Bone marrow (tissue), 2 donors: Measurements from ENCODE around the gene PGBD5.

Experiments used
- DNase-seq, 2 donors: peaks; one replicate each; lab custom pipeline; 2025; lab: John Stamatoyannopoulos, UW

Gene PGBD5

GRCh38 chr1:230300322-230301301 is 125.5 kb downstream of the PGBD5 start:
- no peak for DNase-seq

- DNase-seq = no peak
Observed at GRCh38 chr1:230299191-230300006, 126.7 kb downstream of the PGBD5 start.

GRCh38 chr1:230295367-230295766 is 130.8 kb downstream of the PGBD5 start:
- no peak for DNase-seq

GRCh38 chr1:230293390-230293700 is 132.8 kb downstream of the PGBD5 start:
- no peak for DNase-seq

GRCh38 chr1:230292689-230293389 is 133.3 kb downstream of the PGBD5 start:
- DNase-seq = no peak

- peak in 1 of 2 donors; percentile 62 for DNase-seq
Observed at GRCh38 chr1:230291731-230292620, 134.2 kb downstream of the PGBD5 start.

GRCh38 chr1:230289350-230289644 is 136.8 kb downstream of the PGBD5 start:
- DNase-seq = no peak

GRCh38 chr1:230288641-230289349 is 137.3 kb downstream of the PGBD5 start:
- no peak for DNase-seq

- no peak for DNase-seq
Observed at GRCh38 chr1:230287674-230288315, 138.3 kb downstream of the PGBD5 start.

- no peak for DNase-seq
Observed at GRCh38 chr1:230286890-230287269, 139.3 kb downstream of the PGBD5 start.

- DNase-seq = no peak
Observed at GRCh38 chr1:230286166-230286889, 139.8 kb downstream of the PGBD5 start.

- DNase-seq = no peak
Observed at GRCh38 chr1:230285351-230285750, 140.8 kb downstream of the PGBD5 start.

- DNase-seq = no peak
Observed at GRCh38 chr1:230284891-230285290, 141.2 kb downstream of the PGBD5 start.

GRCh38 chr1:230283678-230284077 is 142.5 kb downstream of the PGBD5 start:
- no peak for DNase-seq

GRCh38 chr1:230282157-230282556 is 144.0 kb downstream of the PGBD5 start:
- DNase-seq = no peak

GRCh38 chr1:230281556-230281955 is 144.6 kb downstream of the PGBD5 start:
- no peak for DNase-seq

- DNase-seq = no peak
Observed at GRCh38 chr1:230280906-230281413, 145.2 kb downstream of the PGBD5 start.

- DNase-seq = no peak
Observed at GRCh38 chr1:230280054-230280795, 145.9 kb downstream of the PGBD5 start.

GRCh38 chr1:230279583-230279945 is 146.6 kb downstream of the PGBD5 start:
- no peak for DNase-seq
